ENCODE data around the gene IRGQ.

IRGQ gene

DNA sequence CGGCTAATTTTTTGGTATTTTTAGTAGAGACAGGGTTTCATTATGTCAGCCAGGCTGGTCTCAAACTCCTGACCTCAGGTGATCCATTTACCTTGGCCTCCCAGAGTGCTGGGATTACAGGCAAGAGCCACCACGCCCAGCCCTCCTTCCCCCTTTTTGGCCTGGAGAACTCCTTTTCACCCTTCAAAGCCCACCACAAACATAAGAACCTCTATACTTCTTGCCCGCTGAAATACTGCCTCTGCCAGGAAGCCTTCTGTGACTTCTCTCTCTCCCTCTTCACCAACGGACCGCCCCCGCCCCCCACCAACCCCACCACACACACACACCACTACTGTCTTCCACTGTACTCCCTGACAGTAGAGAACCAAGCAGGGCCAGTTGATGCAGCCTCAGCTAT is 21.0 kb upstream of the IRGQ start:
- Histone ChIP-seq H3K9me3 (no peaks in the 10 kb centered on the region), H3K4me3 (no peak overlapping the region), H3K4me1 (peaks cover 0 to 16% (median 5%) of the 10 kb centered on the region in 4 donors), H3K36me3 (peaks cover 18 to 26% (median 25%) of the 10 kb centered on the region in 3 donors), H3K27me3 (no peaks in the 10 kb centered on the region), H3K27ac (no peak overlapping the region)
- TF ChIP-seq, protein P1, sequence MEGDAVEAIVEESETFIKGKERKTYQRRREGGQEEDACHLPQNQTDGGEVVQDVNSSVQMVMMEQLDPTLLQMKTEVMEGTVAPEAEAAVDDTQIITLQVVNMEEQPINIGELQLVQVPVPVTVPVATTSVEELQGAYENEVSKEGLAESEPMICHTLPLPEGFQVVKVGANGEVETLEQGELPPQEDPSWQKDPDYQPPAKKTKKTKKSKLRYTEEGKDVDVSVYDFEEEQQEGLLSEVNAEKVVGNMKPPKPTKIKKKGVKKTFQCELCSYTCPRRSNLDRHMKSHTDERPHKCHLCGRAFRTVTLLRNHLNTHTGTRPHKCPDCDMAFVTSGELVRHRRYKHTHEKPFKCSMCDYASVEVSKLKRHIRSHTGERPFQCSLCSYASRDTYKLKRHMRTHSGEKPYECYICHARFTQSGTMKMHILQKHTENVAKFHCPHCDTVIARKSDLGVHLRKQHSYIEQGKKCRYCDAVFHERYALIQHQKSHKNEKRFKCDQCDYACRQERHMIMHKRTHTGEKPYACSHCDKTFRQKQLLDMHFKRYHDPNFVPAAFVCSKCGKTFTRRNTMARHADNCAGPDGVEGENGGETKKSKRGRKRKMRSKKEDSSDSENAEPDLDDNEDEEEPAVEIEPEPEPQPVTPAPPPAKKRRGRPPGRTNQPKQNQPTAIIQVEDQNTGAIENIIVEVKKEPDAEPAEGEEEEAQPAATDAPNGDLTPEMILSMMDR (IDR thresholded peaks at IDR 0.05): no peak
- DNase-seq: no peak
- intact Hi-C loops (cut with DNase I; ENCODE audit: low total_unique reads): no loop called here

DNA sequence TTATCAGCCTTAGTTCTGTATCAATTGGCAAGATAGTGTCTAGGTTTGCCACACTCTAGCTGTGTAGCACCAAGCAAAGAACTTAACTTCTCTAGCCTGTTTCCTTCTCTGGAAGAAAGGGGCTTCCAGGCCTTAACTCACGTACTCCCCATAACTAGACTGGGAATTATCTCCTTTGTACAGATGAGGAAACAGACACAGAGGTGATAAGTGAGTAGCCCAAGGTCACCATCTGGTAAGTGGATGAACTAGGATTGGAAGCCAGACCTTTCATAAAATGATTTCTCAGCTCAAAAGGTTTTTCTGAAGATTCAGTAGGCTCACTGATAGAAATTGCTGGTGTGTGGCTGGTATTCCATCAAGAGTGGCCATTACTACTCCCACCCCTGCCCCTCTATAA is 20.4 kb upstream of the IRGQ start:
- Histone ChIP-seq H3K4me1 (peaks cover 0 to 16% (median 5%) of the 10 kb centered on the region in 4 donors), H3K27ac (no peak overlapping the region), H3K4me3 (no peak overlapping the region), H3K36me3 (peaks cover 18 to 32% (median 31%) of the 10 kb centered on the region in 3 donors), H3K9me3 (no peaks in the 10 kb centered on the region), H3K27me3 (no peaks in the 10 kb centered on the region)
- no peak for DNase-seq
- TF ChIP-seq, protein P1 (IDR thresholded peaks at IDR 0.05): no peak
- intact Hi-C loops (cut with DNase I; ENCODE audit: low total_unique reads): no loop called here

DNA sequence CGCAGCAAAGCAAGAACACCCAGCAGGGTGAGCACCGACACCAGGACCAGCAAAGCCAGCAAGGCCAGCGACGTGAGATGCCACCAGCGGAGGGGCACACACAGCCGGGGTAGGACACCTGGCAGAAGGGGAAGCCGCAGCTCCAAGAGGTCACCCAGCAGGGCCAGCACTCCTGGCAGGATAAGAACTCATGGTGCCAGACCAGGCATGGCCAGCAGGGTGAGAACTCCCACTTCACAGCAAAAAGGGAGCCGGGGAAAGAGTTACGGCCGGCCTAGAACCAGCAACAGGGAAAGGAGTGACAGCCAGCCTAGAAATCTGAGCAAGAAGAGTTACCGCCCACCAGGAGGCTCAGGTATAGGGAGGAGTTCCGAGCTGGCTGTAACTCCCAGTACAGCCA is 16.4 kb upstream of the IRGQ start:
- Histone ChIP-seq H3K4me1 (no peaks in the 10 kb centered on the region), H3K4me3 (no peak overlapping the region), H3K27ac (no peak overlapping the region), H3K9me3 (no peaks in the 10 kb centered on the region), H3K27me3 (no peaks in the 10 kb centered on the region), H3K36me3 (peaks cover 25 to 50% (median 39%) of the 10 kb centered on the region in 3 donors)
- intact Hi-C loops (cut with DNase I; ENCODE audit: low total_unique reads): no loop called here
- no peak for DNase-seq
- TF ChIP-seq, protein P1 (IDR thresholded peaks at IDR 0.05): no peak

DNA sequence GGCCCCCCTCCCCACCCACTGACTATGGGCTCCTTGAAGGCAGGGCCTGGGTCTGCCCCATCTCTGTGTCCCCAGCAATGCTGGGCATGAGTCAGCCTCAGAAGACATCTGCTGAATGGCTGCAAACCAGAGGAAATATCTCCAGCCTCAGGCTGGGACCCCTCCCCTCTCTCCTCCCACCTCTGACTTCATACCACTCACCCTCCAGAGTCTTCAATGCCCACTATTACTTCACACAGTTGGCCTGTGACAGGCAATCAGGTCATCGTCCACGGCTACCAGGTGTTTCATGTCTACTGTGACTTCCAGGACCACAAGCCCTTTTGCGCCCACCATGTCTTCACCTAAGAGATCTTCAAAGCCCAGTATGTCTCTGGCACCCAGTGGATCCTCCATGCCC is 15.9 kb upstream of the IRGQ start, which contains the start of gene SRRM5:
TSS of gene SRRM5 (plus strand) at position 301 of the 400 bp plus-strand sequence. CDS start at position 335, 34 bp downstream.
- intact Hi-C loops (cut with DNase I; ENCODE audit: low total_unique reads): no loop called here
- Histone ChIP-seq H3K4me1 (no peaks in the 10 kb centered on the region), H3K27me3 (no peaks in the 10 kb centered on the region), H3K36me3 (peaks cover 28 to 52% (median 43%) of the 10 kb centered on the region in 3 donors), H3K4me3 (no peak within 1 kb of the TSS), H3K27ac (no peak within 1 kb of the TSS), H3K9me3 (no peaks in the 10 kb centered on the region)
- TF ChIP-seq, protein P1 (IDR thresholded peaks at IDR 0.05): no peak
- DNase-seq: no peak

DNA sequence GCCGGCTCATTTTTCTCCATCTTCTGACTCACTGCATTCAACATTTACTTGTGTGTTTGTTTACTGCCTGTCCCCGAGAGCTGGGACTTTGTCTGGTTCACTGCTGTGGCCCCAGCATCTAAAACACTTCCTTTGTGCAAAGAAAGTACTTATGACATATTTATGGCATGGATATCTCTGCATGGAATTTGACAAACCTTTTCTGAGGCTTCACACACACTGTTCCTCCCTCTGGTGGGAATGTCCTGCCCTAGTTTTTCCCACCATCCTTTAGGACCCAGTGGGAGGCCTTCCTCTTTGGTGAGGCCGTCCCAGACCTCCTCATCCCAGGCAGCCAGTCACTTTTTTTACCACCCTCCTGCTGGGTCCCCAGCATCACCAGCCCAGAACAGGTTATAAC is 14.6 kb upstream of the IRGQ start:
- Histone ChIP-seq H3K27me3 (no peaks in the 10 kb centered on the region), H3K36me3 (peaks cover 31 to 52% (median 43%) of the 10 kb centered on the region in 3 donors), H3K4me3 (no peak overlapping the region), H3K27ac (no peak overlapping the region), H3K9me3 (no peaks in the 10 kb centered on the region), H3K4me1 (no peaks in the 10 kb centered on the region)
- intact Hi-C loops (cut with DNase I; ENCODE audit: low total_unique reads): no loop called here
- no peak for DNase-seq
- TF ChIP-seq, protein P1 (IDR thresholded peaks at IDR 0.05): no peak

DNA sequence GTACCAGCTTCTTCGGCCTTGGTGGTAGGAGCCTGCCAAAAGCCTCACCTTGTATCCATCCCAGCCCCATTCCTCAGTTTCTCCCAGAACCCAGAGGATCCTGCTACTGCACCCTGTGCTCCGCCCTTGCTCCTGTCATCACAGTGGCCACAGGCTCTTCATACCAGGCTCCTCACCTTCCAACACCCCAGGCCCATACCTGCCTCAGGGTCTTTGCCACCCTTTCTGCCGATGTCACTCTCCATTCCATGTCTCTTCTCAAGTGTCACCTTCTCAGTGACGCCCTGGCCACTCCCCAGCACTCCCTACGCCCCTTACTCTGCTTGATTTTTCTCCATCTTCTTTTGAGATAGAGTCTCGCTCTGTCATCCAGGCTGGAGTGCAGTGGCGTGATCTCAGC is 13.9 kb upstream of the IRGQ start:
- no peaks in the 10 kb centered on the region for H3K4me1 ChIP-seq
- H3K27ac ChIP-seq: no peak overlapping the region
- intact Hi-C loops (cut with DNase I; ENCODE audit: low total_unique reads): no loop called here
- no peaks in the 10 kb centered on the region for H3K27me3 ChIP-seq
- DNase-seq: no peak
- H3K4me3 ChIP-seq: no peak overlapping the region
- H3K36me3 ChIP-seq: peaks cover 31 to 52% (median 43%) of the 10 kb centered on the region in 3 donors
- TF ChIP-seq, protein P1 (IDR thresholded peaks at IDR 0.05): no peak
- H3K9me3 ChIP-seq: no peaks in the 10 kb centered on the region

Data from tibial artery (tissue), 4 donors.